WTC11 (cell line): ENCODE results near the gene TNFAIP3. TPM values are rescaled to one million over a fixed set of nuclear protein-coding genes. Genes with fewer than 3 reads are reported as not detected.

Source experiments
- ATAC-seq: fragments of 200-7000 bp; cut with Tn5 transposase; 2 replicates; pipeline ENCODE4 v1.10.0; 2021; ENCODE audit warnings: mild to moderate bottlenecking, moderate library complexity
- CTCF ChIA-PET: fragments of 300-600 bp; sonication (Branson Sonifier 250); formaldehyde crosslinking; loops from one replicate; lab custom pipeline; 2021; ENCODE audit warnings: antibody characterized with exemption; lab: Charles Lee
- POLR2A ChIA-PET: fragments of 350-600 bp; sonication (Branson Sonifier 250); formaldehyde crosslinking; loops from one replicate; lab custom pipeline; 2021; ENCODE audit warnings: antibody characterized with exemption; lab: Charles Lee
- DNase-seq: peaks from one replicate; pipeline ENCODE4 v3.0.0; 2021; ENCODE audit warnings: low spot score
- H3K27ac Mint-ChIP-seq: 2 replicates; pipeline ENCODE4 v1.8.0; 2021; ENCODE audit warnings: mixed read lengths
- H3K27me3 Mint-ChIP-seq: 2 replicates; pipeline ENCODE4 v1.8.0; 2021; ENCODE audit warnings: low read depth, mild to moderate bottlenecking, moderate library complexity, mixed read lengths
- H3K36me3 Mint-ChIP-seq: 2 replicates; pipeline ENCODE4 v1.8.0; 2021; ENCODE audit warnings: mixed read lengths
- H3K4me1 Mint-ChIP-seq: 2 replicates; pipeline ENCODE4 v1.8.0; 2022; ENCODE audit warnings: mixed read lengths
- H3K4me3 Mint-ChIP-seq: 2 replicates; pipeline ENCODE4 v1.8.0; 2021; ENCODE audit warnings: mild to moderate bottlenecking, moderate library complexity, mixed read lengths
- H3K9me3 Mint-ChIP-seq: 2 replicates; pipeline ENCODE4 v1.8.0; 2021; ENCODE audit warnings: mixed read lengths
- CBFB ChIP-seq: sonication (generic); formaldehyde crosslinking; IDR thresholded peaks from 2 replicates; pipeline ENCODE4 v1.8.1; 2022; ENCODE audit warnings: mild to moderate bottlenecking, low read depth, missing genetic modification reagents
- CREM ChIP-seq: sonication (generic); formaldehyde crosslinking; IDR thresholded peaks from 2 replicates; pipeline ENCODE4 v1.8.1; 2022; ENCODE audit warnings: mild to moderate bottlenecking, missing genetic modification reagents, moderate library complexity
- CTCF ChIP-seq: fragments of 200-600 bp; IDR thresholded peaks from 2 replicates; pipeline ENCODE4 v1.8.0; 2022; ENCODE audit warnings: antibody characterized with exemption
- E2F5 ChIP-seq: sonication (generic); formaldehyde crosslinking; IDR thresholded peaks from 2 replicates; pipeline ENCODE4 v1.8.1; 2022; ENCODE audit warnings: mild to moderate bottlenecking, moderate library complexity, missing genetic modification reagents
- EMX1 ChIP-seq: fragments of 250-450 bp; sonication (Bioruptor Pico); IDR thresholded peaks from 2 replicates; pipeline ENCODE4 v1.8.0; 2021; ENCODE audit warnings: mild to moderate bottlenecking
- ETV6 ChIP-seq: sonication (generic); formaldehyde crosslinking; IDR thresholded peaks from 2 replicates; pipeline ENCODE4 v1.8.1; 2022; ENCODE audit warnings: mild to moderate bottlenecking, missing genetic modification reagents
- FOXK1 ChIP-seq: sonication (generic); formaldehyde crosslinking; IDR thresholded peaks from 2 replicates; pipeline ENCODE4 v1.8.0; 2022; ENCODE audit warnings: mild to moderate bottlenecking, moderate library complexity, missing genetic modification reagents
- GRHL2 ChIP-seq: fragments of 250-450 bp; sonication (Bioruptor Pico); IDR thresholded peaks from 2 replicates; pipeline ENCODE4 v1.8.0; 2022; ENCODE audit warnings: mild to moderate bottlenecking, moderate library complexity; ENCODE audit not compliant: insufficient replicate concordance, severe bottlenecking
- IRF2 ChIP-seq: sonication (generic); formaldehyde crosslinking; IDR thresholded peaks from 2 replicates; pipeline ENCODE4 v1.8.0; 2022; ENCODE audit warnings: low read depth, missing genetic modification reagents, borderline replicate concordance
- JUN ChIP-seq: sonication (generic); formaldehyde crosslinking; IDR thresholded peaks from 2 replicates; pipeline ENCODE4 v1.8.0; 2023; ENCODE audit warnings: mild to moderate bottlenecking, missing genetic modification reagents
- KAT7 ChIP-seq: sonication (generic); formaldehyde crosslinking; IDR thresholded peaks from 2 replicates; pipeline ENCODE4 v1.8.1; 2023; ENCODE audit warnings: missing genetic modification reagents, mild to moderate bottlenecking, borderline replicate concordance
- MYBL2 ChIP-seq: sonication (generic); formaldehyde crosslinking; IDR thresholded peaks from 2 replicates; pipeline ENCODE4 v1.8.1; 2023; ENCODE audit warnings: mild to moderate bottlenecking, moderate library complexity, missing genetic modification reagents
- NFATC4 ChIP-seq: fragments of 250-450 bp; sonication (Bioruptor Pico); IDR thresholded peaks from 2 replicates; pipeline ENCODE4 v1.9.0; 2021; ENCODE audit warnings: mild to moderate bottlenecking
- NFYB ChIP-seq: sonication (generic); formaldehyde crosslinking; conservative IDR thresholded peaks from 2 replicates; pipeline ENCODE4 v1.8.0; 2022; ENCODE audit warnings: low read depth, missing genetic modification reagents
- TEAD1 ChIP-seq: sonication (generic); formaldehyde crosslinking; IDR thresholded peaks from 2 replicates; pipeline ENCODE4 v1.8.0; 2022; ENCODE audit warnings: mild to moderate bottlenecking, missing genetic modification reagents
- USF1 ChIP-seq: sonication (generic); formaldehyde crosslinking; IDR thresholded peaks from 2 replicates; pipeline ENCODE4 v1.8.0; 2022; ENCODE audit warnings: mild to moderate bottlenecking, missing genetic modification reagents
- ZNF219 ChIP-seq: sonication (generic); formaldehyde crosslinking; IDR thresholded peaks from 2 replicates; pipeline ENCODE4 v1.8.0; 2023; ENCODE audit warnings: missing genetic modification reagents, mild to moderate bottlenecking, borderline replicate concordance
- ZNF317 ChIP-seq: sonication (generic); formaldehyde crosslinking; IDR thresholded peaks from 2 replicates; pipeline ENCODE4 v1.8.1; 2023; ENCODE audit warnings: low read depth, mild to moderate bottlenecking, moderate library complexity, missing genetic modification reagents, borderline replicate concordance
- ZNF425 ChIP-seq: fragments of 250-450 bp; sonication (Bioruptor Pico); conservative IDR thresholded peaks from 2 replicates; pipeline ENCODE4 v1.9.0; 2021; ENCODE audit warnings: mild to moderate bottlenecking
- total RNA-seq: library from RNA; stranded (reverse); gene quantifications from 3 replicates; pipeline ENCODE4 v1.2.3, GENCODE V29; 2021
- TF ChIP-seq, protein P1 (sequence below): sonication (generic); formaldehyde crosslinking; conservative IDR thresholded peaks from 2 replicates; pipeline ENCODE4 v1.8.1; 2022; ENCODE audit warnings: mild to moderate bottlenecking, missing genetic modification reagents
- TF ChIP-seq, protein P2 (sequence below): sonication (generic); formaldehyde crosslinking; IDR thresholded peaks from 2 replicates; pipeline ENCODE4 v1.8.1; 2022; ENCODE audit warnings: low read depth, mild to moderate bottlenecking, moderate library complexity, missing genetic modification reagents, borderline replicate concordance

Gene TNFAIP3
- total RNA-seq, 1 experiment from 2014 or later: 4.2 TPM

GRCh38 chr6:137900815-137901214 is 33.8 kb downstream of the TNFAIP3 start:
- Mint-ChIP-seq H3K36me3 (no peaks in the 10 kb centered on the region), H3K27me3 (no peaks in the 10 kb centered on the region), H3K9me3 (no peaks in the 10 kb centered on the region), H3K4me1 (no peaks in the 10 kb centered on the region), H3K27ac (no peak overlapping the region), H3K4me3 (no peak overlapping the region)
- ATAC-seq (no peak), DNase-seq (no peak)
- POLR2A ChIA-PET: interaction anchor here (0.6 kb wide), 1 partner anchor 10 kb away, joined by 5 read pairs; no protein-coding TSS in a partner anchor
- TF ChIP-seq ZNF219 (CRISPR knock-in tag): no peak
- CTCF ChIA-PET: interaction anchor here (0.9 to 1.5 kb wide), 2 partner anchors 22 to 44 kb away, joined by 4 read pairs; no protein-coding TSS in a partner anchor

- Mint-ChIP-seq H3K4me1 (no peaks in the 10 kb centered on the region), H3K27me3 (no peaks in the 10 kb centered on the region), H3K27ac (no peak overlapping the region), H3K36me3 (no peaks in the 10 kb centered on the region), H3K9me3 (no peaks in the 10 kb centered on the region), H3K4me3 (no peak overlapping the region)
- DNase-seq: no peak
- TF ChIP-seq CTCF (no peak), NFATC4 (no peak), ETV6 (CRISPR knock-in tag) (no peak), CREM (CRISPR knock-in tag) (no peak), USF1 (no peak), FOXK1 (CRISPR knock-in tag) (no peak), EMX1 (CRISPR knock-in tag) (no peak), MYBL2 (no peak), ZNF219 (CRISPR knock-in tag) (no peak), IRF2 (CRISPR knock-in tag) (no peak), TEAD1 (CRISPR knock-in tag) (no peak), JUN (no peak), ZNF425 (CRISPR knock-in tag) (no peak), E2F5 (CRISPR knock-in tag) (no peak)
- TF ChIP-seq, protein P1, sequence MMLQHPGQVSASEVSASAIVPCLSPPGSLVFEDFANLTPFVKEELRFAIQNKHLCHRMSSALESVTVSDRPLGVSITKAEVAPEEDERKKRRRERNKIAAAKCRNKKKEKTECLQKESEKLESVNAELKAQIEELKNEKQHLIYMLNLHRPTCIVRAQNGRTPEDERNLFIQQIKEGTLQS (CRISPR knock-in tag): no peak
- CTCF ChIA-PET: interaction anchor here (0.9 to 1.5 kb wide), 2 partner anchors 22 to 43 kb away, joined by 4 read pairs; no protein-coding TSS in a partner anchor
- POLR2A ChIA-PET: no interaction called here
- ATAC-seq: no peak
Measured at GRCh38 chr6:137901454-137901853, 34.4 kb downstream of the TNFAIP3 start.

GRCh38 chr6:137902699-137903098 is 35.6 kb downstream of the TNFAIP3 start:
- no peak overlapping the region for H3K27ac Mint-ChIP-seq
- DNase-seq (no peak), ATAC-seq (no peak)
- H3K9me3 Mint-ChIP-seq: no peaks in the 10 kb centered on the region
- no peaks in the 10 kb centered on the region for H3K4me1 Mint-ChIP-seq
- TF ChIP-seq, protein P1 (CRISPR knock-in tag): no peak
- TF ChIP-seq, protein P2, sequence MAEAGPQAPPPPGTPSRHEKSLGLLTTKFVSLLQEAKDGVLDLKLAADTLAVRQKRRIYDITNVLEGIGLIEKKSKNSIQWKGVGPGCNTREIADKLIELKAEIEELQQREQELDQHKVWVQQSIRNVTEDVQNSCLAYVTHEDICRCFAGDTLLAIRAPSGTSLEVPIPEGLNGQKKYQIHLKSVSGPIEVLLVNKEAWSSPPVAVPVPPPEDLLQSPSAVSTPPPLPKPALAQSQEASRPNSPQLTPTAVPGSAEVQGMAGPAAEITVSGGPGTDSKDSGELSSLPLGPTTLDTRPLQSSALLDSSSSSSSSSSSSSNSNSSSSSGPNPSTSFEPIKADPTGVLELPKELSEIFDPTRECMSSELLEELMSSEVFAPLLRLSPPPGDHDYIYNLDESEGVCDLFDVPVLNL (CRISPR knock-in tag): no peak
- TF ChIP-seq ZNF317 (CRISPR knock-in tag): no peak
- no peak for TF ChIP-seq GRHL2
- no peak for TF ChIP-seq KAT7 (CRISPR knock-in tag)
- no peak for TF ChIP-seq NFYB
- no peak for TF ChIP-seq CBFB (CRISPR knock-in tag)
- ChIA-PET CTCF (no interaction called here), POLR2A (no interaction called here)
- H3K4me3 Mint-ChIP-seq: no peak overlapping the region
- no peaks in the 10 kb centered on the region for H3K27me3 Mint-ChIP-seq
- H3K36me3 Mint-ChIP-seq: no peaks in the 10 kb centered on the region
